Thyroid gland (tissue), 4 donors: ENCODE measurements around the gene PRXL2A.

Experiments used
- POLR2A ChIP-seq, 2 donors: fragments of 450-650 bp; IDR thresholded peaks; one replicate each; pipeline ENCODE4 v1.6.1; 2017; ENCODE audit warnings: antibody characterized with exemption in 2 of 2, mild to moderate bottlenecking in 2 of 2, moderate library complexity in 1 of 2
- TF ChIP-seq, protein P1 (sequence below), 6 experiments: fragments of 200-600 bp in 3 of 6; fragments of 450-650 bp in 3 of 6; sonication (generic) in 3 of 6; IDR thresholded peaks; one replicate each; pipeline ENCODE4 v1.5.1; 2016 to 2019; ENCODE audit warnings: antibody characterized with exemption in 6 of 6, mild to moderate bottlenecking in 2 of 6, inconsistent platforms in 1 of 6, moderate library complexity in 1 of 6

DNA sequence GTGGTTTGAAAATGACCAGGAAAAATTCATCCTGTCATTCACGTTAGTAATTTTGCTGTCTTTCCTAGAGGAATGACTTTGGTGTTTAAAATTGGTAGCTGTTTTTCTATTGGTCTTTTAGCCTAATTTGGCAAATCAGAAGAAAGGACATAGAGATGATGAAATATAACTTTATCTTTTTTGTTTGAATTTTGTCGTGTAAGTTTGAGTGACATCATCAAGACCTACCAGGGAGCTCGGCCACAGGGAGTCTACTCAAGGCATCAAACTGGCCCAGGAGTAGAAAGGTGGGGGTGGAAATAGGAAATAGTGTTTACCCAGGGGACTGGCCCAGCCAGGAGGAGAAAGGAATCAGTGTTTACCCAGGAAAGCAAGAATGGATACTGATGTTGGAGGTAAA is 24.8 kb downstream of the PRXL2A start:
- TF ChIP-seq, protein P1, sequence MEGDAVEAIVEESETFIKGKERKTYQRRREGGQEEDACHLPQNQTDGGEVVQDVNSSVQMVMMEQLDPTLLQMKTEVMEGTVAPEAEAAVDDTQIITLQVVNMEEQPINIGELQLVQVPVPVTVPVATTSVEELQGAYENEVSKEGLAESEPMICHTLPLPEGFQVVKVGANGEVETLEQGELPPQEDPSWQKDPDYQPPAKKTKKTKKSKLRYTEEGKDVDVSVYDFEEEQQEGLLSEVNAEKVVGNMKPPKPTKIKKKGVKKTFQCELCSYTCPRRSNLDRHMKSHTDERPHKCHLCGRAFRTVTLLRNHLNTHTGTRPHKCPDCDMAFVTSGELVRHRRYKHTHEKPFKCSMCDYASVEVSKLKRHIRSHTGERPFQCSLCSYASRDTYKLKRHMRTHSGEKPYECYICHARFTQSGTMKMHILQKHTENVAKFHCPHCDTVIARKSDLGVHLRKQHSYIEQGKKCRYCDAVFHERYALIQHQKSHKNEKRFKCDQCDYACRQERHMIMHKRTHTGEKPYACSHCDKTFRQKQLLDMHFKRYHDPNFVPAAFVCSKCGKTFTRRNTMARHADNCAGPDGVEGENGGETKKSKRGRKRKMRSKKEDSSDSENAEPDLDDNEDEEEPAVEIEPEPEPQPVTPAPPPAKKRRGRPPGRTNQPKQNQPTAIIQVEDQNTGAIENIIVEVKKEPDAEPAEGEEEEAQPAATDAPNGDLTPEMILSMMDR (IDR thresholded peaks at IDR 0.05) = no peak
- no peak for TF ChIP-seq POLR2A (IDR thresholded peaks at IDR 0.05)
